ENCODE measurements around the gene AP5B1.

DNA sequence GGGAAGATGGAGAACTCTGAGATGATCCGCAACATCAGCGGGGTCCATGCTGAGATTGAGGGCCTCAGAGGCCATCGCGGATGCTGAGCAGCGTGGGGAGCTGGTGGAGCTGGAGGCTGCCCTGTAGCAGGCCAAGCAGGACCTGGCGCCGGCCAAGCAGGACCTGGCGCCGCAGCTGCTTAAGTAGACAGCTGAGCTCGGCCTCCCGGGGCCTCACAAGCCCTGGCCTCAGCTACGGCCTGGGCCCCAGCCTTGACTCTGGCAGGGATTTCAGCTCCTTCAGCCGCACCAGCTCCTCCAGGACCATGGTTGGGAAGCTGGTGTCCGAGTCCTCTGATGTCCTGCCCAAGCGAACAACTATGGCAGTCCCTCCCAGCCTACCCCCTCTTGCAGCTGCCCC is 52.9 kb downstream of the AP5B1 start:
- no peak for TF ChIP-seq POLR2A (IDR thresholded peaks at IDR 0.05)
- TF ChIP-seq, protein P1, sequence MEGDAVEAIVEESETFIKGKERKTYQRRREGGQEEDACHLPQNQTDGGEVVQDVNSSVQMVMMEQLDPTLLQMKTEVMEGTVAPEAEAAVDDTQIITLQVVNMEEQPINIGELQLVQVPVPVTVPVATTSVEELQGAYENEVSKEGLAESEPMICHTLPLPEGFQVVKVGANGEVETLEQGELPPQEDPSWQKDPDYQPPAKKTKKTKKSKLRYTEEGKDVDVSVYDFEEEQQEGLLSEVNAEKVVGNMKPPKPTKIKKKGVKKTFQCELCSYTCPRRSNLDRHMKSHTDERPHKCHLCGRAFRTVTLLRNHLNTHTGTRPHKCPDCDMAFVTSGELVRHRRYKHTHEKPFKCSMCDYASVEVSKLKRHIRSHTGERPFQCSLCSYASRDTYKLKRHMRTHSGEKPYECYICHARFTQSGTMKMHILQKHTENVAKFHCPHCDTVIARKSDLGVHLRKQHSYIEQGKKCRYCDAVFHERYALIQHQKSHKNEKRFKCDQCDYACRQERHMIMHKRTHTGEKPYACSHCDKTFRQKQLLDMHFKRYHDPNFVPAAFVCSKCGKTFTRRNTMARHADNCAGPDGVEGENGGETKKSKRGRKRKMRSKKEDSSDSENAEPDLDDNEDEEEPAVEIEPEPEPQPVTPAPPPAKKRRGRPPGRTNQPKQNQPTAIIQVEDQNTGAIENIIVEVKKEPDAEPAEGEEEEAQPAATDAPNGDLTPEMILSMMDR (IDR thresholded peaks at IDR 0.05), result no peak
- TF ChIP-seq POLR2AphosphoS5 (IDR thresholded peaks at IDR 0.05), result no peak
- TF ChIP-seq EP300 (IDR thresholded peaks at IDR 0.05), result no peak
